Keratinocyte (primary cell): ENCODE data around the gene NIM1K. TPM values are rescaled to one million over a fixed set of nuclear protein-coding genes. Genes with fewer than 3 reads are reported as not detected.

ENCODE experiments used
- DNase-seq: peaks from one replicate; pipeline ENCODE4 v3.0.0-alpha.2; 2011; ENCODE audit warnings: low read depth, missing footprints, low spot score
- FAIRE-seq: peaks from 2 replicates; lab custom pipeline; 2011; peaks lifted over from hg19 to GRCh38; lab: Jason Lieb, UNC
- H2AFZ ChIP-seq: 2 replicates; pipeline ENCODE4 v1.6.0; 2012; ENCODE audit warnings: low read length, control low read depth, inconsistent platforms; ENCODE audit not compliant: control insufficient read depth
- H3K27ac ChIP-seq: 2 replicates; pipeline ENCODE4 v1.5.1; 2011; ENCODE audit warnings: low read length; ENCODE audit not compliant: control insufficient read depth, insufficient read depth
- H3K27me3 ChIP-seq: 3 replicates; pipeline ENCODE4 v1.6.0; 2011; ENCODE audit warnings: low read length; ENCODE audit not compliant: control insufficient read depth, insufficient read depth; ENCODE audit errors: extremely low read depth
- H3K36me3 ChIP-seq, 2 experiments: 2 replicates in 1 of 2; 3 replicates in 1 of 2; pipeline ENCODE4 v1.5.1; 2011; ENCODE audit warnings: low read length in 2 of 2, mild to moderate bottlenecking in 1 of 2; ENCODE audit not compliant: control insufficient read depth in 2 of 2, insufficient read depth in 2 of 2; ENCODE audit errors: extremely low read depth in 1 of 2
- H3K4me1 ChIP-seq: 3 replicates; pipeline ENCODE4 v1.5.1; 2011; ENCODE audit warnings: low read length; ENCODE audit not compliant: control insufficient read depth, insufficient read depth; ENCODE audit errors: extremely low read depth
- H3K4me2 ChIP-seq: 3 replicates; pipeline ENCODE4 v1.6.0; 2011; ENCODE audit warnings: low read depth, low read length; ENCODE audit not compliant: control insufficient read depth, insufficient read depth; ENCODE audit errors: extremely low read depth
- H3K4me3 ChIP-seq, 3 experiments: fragments of 200-600 bp in 1 of 3; sonication (generic) in 1 of 3; 2 replicates in 2 of 3; 3 replicates in 1 of 3; pipeline ENCODE4 v1.5.1; 2011 to 2016; ENCODE audit warnings: low read length in 3 of 3, mild to moderate bottlenecking in 3 of 3, control low read depth in 2 of 3, inconsistent platforms in 1 of 3, low read depth in 1 of 3, mixed read lengths in 1 of 3, mixed run types in 1 of 3, moderate library complexity in 1 of 3; ENCODE audit not compliant: control insufficient read depth in 2 of 3, insufficient read depth in 2 of 3; ENCODE audit errors: extremely low read depth in 1 of 3
- H3K79me2 ChIP-seq: 2 replicates; pipeline ENCODE4 v1.6.0; 2012; ENCODE audit warnings: low read length; ENCODE audit not compliant: control insufficient read depth, insufficient read depth
- H3K9ac ChIP-seq: 3 replicates; pipeline ENCODE4 v1.6.0; 2011; ENCODE audit warnings: low read length; ENCODE audit not compliant: control insufficient read depth, insufficient read depth; ENCODE audit errors: extremely low read depth
- H3K9me1 ChIP-seq: 3 replicates; pipeline ENCODE4 v1.6.0; 2011; ENCODE audit warnings: low read length; ENCODE audit not compliant: control insufficient read depth, insufficient read depth; ENCODE audit errors: extremely low read depth
- H3K9me3 ChIP-seq: 2 replicates; pipeline ENCODE4 v1.5.1; 2012; ENCODE audit warnings: low read depth, low read length; ENCODE audit not compliant: control insufficient read depth
- H4K20me1 ChIP-seq: 3 replicates; pipeline ENCODE4 v1.6.0; 2011; ENCODE audit warnings: low read length; ENCODE audit not compliant: control insufficient read depth, insufficient read depth; ENCODE audit errors: extremely low read depth
- EZH2 ChIP-seq: IDR thresholded peaks from one replicate; pipeline ENCODE4 v1.6.1; 2012; ENCODE audit warnings: inconsistent platforms, mild to moderate bottlenecking, low read length, moderate library complexity
- dilution Hi-C: fragments of 300-500 bp; cut with MboI; formaldehyde crosslinking; loops from one replicate; pipeline ENCODE4 v1.7.0; 2020; ENCODE audit warnings: low sequenced_read_pairs; ENCODE audit not compliant: extremely low pct_ligation_motif_present
- polyA plus RNA-seq, 5 experiments: library from polyadenylated mRNA; depleted of rRNA in 3 of 5; stranded (reverse) in 3 of 5; stranded (forward) in 1 of 5; unstranded in 1 of 5; fragments of >200 nt; gene quantifications; 1 replicate in 1 of 5; 2 replicates in 3 of 5; 3 replicates in 1 of 5; pipeline versions ENCODE4 v1.2.1 to v1.2.3, GENCODE V29; 2011 to 2012; ENCODE audit warnings: missing spikeins in 2 of 5, low read depth in 1 of 5, low replicate concordance in 1 of 5
- TF ChIP-seq, protein P1 (sequence below), 3 experiments: IDR thresholded peaks in 1 of 3; conservative IDR thresholded peaks in 1 of 3; optimal IDR thresholded peaks in 1 of 3; 2 replicates in 2 of 3; 3 replicates in 1 of 3; pipeline versions ENCODE3 to v1.5.1; 2011; ENCODE audit warnings: low read length in 3 of 3, mild to moderate bottlenecking in 3 of 3, moderate library complexity in 2 of 3, control low read depth in 1 of 3, inconsistent platforms in 1 of 3; ENCODE audit not compliant: insufficient read depth in 2 of 3; ENCODE audit errors: extremely low read depth in 1 of 3

The NIM1K gene
- polyA plus RNA-seq, 1 donor (not counting 4 experiments of a cell fraction or from before 2014, with no cell fraction given) = 0.07 TPM

DNA sequence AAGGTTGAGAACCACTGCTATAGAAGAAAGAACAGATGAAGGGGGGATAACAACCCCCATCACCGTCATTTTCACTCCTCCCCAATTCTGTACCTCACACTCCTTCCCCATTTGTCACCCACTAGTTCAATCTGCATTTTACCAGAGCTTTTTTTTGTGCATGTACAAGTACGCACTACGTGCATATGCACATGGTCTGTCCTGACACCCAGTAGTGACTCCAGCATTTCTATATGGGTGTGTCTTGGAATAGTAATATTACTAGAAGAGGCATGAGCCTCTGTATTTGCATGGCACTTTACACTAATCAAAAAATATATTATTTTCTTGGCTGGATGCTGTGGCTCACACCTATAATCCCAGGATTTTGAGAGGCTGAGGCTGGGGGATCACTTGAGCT lies 38.7 kb downstream of the NIM1K start:
- FAIRE-seq = no peak
- no peaks in the 10 kb centered on the region for H3K9me1 ChIP-seq
- dilution Hi-C loops = no loop called here

DNA sequence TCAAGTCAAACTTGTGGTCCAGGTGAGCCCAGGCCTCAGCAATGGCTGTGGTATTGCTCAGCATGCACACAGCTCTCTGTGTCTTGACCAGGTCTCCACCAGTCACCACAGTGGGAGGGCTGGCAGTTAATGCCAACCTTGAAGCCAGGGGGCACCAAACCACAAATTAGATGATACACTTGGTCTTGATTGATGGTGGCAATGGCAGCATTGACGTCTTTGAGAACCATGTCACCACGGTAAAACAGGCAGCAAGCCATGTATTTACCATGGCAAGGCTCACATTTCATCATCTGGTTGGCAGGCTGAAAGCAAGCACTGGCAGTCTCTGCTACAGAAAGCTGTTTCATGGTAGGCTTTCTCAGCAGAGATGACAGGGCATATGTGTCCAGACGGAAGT lies 40.0 kb downstream of the NIM1K start:
- H3K4me1 ChIP-seq = no peaks in the 10 kb centered on the region
- no peaks in the 10 kb centered on the region for H3K9me3 ChIP-seq
- H4K20me1 ChIP-seq = no peaks in the 10 kb centered on the region
- H3K4me2 ChIP-seq = no peak overlapping the region
- dilution Hi-C loops = no loop called here
- no peak overlapping the region for H3K4me3 ChIP-seq
- DNase-seq (no peak), FAIRE-seq (no peak)
- H3K36me3 ChIP-seq = no peaks in the 10 kb centered on the region
- TF ChIP-seq, protein P1, sequence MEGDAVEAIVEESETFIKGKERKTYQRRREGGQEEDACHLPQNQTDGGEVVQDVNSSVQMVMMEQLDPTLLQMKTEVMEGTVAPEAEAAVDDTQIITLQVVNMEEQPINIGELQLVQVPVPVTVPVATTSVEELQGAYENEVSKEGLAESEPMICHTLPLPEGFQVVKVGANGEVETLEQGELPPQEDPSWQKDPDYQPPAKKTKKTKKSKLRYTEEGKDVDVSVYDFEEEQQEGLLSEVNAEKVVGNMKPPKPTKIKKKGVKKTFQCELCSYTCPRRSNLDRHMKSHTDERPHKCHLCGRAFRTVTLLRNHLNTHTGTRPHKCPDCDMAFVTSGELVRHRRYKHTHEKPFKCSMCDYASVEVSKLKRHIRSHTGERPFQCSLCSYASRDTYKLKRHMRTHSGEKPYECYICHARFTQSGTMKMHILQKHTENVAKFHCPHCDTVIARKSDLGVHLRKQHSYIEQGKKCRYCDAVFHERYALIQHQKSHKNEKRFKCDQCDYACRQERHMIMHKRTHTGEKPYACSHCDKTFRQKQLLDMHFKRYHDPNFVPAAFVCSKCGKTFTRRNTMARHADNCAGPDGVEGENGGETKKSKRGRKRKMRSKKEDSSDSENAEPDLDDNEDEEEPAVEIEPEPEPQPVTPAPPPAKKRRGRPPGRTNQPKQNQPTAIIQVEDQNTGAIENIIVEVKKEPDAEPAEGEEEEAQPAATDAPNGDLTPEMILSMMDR (optimal IDR thresholded peaks at IDR 0.05 in 1 of 3, IDR thresholded peaks at IDR 0.05 in 1 of 3, conservative IDR thresholded peaks at IDR 0.05 in 1 of 3; ENCODE audit: extremely low read depth in 1 of 3, insufficient read depth in 2 of 3, low read length in 3 of 3) = peak; percentile 29 to 66 (median 35)
- no peak for TF ChIP-seq EZH2
- H3K9me1 ChIP-seq = no peaks in the 10 kb centered on the region
- H3K27ac ChIP-seq = no peak overlapping the region
- no peak overlapping the region for H3K9ac ChIP-seq
- no peak overlapping the region for H2AFZ ChIP-seq
- H3K27me3 ChIP-seq = no peaks in the 10 kb centered on the region
- no peaks in the 10 kb centered on the region for H3K79me2 ChIP-seq

More for the DNA sequence above, 38.7 kb downstream of the NIM1K start:
- H3K79me2 ChIP-seq = no peaks in the 10 kb centered on the region
- H3K9ac ChIP-seq = no peak overlapping the region
- TF ChIP-seq EZH2 = no peak
- TF ChIP-seq, protein P1 (optimal IDR thresholded peaks at IDR 0.05 in 1 of 3, IDR thresholded peaks at IDR 0.05 in 1 of 3, conservative IDR thresholded peaks at IDR 0.05 in 1 of 3; ENCODE audit: extremely low read depth in 1 of 3, insufficient read depth in 2 of 3, low read length in 3 of 3) = no peak
- H3K4me3 ChIP-seq = no peak overlapping the region
- H2AFZ ChIP-seq = no peak overlapping the region
- no peak for DNase-seq
- no peaks in the 10 kb centered on the region for H4K20me1 ChIP-seq
- H3K27me3 ChIP-seq = no peaks in the 10 kb centered on the region
- no peaks in the 10 kb centered on the region for H3K36me3 ChIP-seq
- no peak overlapping the region for H3K4me2 ChIP-seq
- H3K4me1 ChIP-seq = no peaks in the 10 kb centered on the region
- no peak overlapping the region for H3K27ac ChIP-seq
- no peaks in the 10 kb centered on the region for H3K9me3 ChIP-seq
